ENCODE measurements around the gene KIF14.
"Not testable (repeated sequence)": the region's sequence is repeated elsewhere in the genome, so short reads cannot be mapped to it uniquely, and the experiment has no call there.

KIF14 gene

DNA sequence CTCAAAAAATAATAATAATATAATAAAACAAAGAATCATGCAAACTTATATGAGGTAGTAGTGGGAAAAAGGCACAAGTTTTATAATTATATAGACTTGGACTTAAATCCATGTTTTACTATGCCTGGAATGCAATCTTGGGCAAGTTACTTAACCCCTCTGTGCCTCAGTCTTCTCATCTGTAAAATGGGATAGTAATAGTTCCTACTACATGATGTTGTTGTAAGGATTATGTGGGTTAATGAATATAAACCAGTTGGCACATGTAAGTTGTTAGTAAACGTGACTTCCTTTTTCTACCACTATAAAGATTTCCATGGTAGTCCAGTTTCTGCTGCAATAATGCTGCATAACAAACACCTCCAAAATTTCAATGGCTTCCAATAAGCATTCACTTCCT is 10.8 kb upstream of the KIF14 start:
- no peak for DNase-seq (ENCODE audit: low read depth in 2 of 2)

- DNase-seq (ENCODE audit: low read depth in 2 of 2): not testable (repeated sequence)
Measured at GRCh38 chr1:200630515-200630899, 10.0 kb upstream of the KIF14 start.

GRCh38 chr1:200629876-200630514 is 9.4 kb upstream of the KIF14 start:
- no peak for DNase-seq (ENCODE audit: low read depth in 2 of 2)

GRCh38 chr1:200628223-200628881 is 7.8 kb upstream of the KIF14 start:
- peak in 1 of 2 donors; percentile 9 for DNase-seq (ENCODE audit: low read depth in 2 of 2)

DNA sequence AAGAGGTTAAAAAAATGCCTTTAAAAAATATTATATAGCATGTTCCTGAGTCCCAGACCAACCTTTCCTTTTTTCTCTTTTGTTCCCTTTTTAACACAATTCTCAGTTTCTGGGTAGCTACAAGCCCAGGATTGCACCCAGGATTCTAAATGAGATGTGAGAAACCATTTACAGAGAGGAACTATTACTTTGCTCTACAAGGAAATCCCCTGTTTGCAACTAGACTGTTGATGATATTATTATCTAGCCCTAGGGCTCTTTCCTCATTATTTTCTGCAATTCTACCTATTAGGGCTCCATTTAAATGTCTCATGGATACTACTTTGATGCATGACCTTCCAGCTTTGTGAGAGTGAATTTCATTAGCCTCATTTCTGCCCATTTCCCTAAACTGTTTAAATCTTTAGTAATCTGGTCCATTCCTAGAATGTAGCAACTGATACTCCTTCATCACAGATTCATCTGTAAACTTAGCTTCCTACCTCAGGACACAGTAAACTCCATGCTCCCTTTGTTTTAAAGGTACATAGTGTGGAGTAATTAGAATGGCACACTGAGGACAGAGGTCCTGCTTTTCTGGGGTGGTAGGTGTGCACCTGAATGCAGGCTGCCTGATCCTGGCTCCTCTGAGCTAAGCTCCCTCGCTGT is 7.1 kb upstream of the KIF14 start:
- DNase-seq (ENCODE audit: low read depth in 2 of 2): no peak

- DNase-seq (ENCODE audit: low read depth in 2 of 2): no peak
Measured at GRCh38 chr1:200626853-200627534, 6.4 kb upstream of the KIF14 start.

DNA sequence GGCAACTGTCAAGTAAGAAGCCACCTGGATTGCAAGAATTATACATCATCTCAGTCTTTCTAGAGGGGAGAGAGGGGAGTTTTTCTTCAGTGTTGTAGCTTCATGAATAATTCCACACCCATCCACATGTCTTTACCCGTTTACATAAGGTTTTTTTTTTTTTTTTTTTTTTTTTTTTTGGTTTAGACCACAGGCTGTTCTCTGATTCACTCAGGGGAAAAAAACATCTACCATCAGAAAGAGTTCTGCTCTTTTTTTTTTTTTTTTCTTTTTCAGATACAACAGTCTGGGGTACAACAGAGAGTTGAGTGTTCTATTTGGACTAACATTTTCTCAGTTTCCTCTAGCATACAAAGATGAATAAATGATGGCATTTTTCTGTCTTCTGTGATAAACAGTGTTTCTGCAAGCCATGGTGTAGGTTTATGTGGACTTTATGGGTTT is 4.9 kb upstream of the KIF14 start:
- DNase-seq (ENCODE audit: low read depth in 2 of 2): no peak

DNA sequence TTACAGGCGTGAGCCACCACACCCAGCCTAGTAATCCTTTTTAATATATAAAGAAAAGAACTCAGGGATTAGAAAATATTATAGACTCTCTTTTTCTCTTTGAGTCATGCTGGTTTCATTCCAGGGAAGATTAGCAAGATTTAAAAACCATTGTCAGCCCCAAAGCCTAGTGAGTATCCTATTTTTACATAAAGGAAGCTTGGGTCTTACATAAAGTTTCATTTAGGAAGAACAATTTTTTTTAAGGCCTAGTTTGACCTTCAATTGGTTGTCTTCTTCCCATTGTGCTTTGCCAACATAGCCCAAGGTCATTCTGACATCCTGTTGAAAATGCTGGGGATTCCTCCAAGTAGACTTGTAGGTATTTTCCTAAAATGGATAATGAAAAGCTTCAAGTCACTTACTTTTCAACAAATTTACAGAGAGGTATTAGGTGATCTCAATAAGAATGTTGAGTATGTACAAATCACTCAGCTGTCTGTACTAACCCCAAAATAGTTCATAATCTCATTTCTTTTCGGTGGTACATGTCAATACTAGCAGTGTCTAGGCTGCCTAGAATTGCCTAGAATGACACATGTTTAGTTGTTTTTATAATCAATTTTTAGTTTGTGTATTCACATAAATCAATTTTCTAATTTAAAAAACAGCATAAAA is 4.3 kb upstream of the KIF14 start:
- no peak for DNase-seq (ENCODE audit: low read depth in 2 of 2)

DNA sequence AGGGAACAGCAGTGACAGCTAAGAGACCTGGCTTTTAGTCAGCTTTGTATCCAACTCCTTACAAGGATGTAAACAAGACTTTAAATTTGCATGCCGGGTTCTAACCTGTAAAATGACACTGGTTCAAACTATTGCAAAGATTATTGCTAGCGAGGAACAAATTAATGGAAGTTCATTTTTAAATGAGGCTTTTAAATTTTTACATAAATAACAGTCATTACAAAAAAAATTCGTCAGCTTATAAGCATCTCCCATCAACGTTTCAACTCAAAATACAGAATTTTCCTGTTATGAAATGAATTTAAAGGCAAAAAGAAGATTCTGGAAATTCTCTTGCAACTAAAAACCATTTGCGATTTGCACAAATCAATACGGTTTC is 668 bp downstream of the KIF14 start:
- no peak for DNase-seq (ENCODE audit: low read depth in 2 of 2)

- DNase-seq (ENCODE audit: low read depth in 2 of 2): no peak
Measured at GRCh38 chr1:200610846-200611245, 9.7 kb downstream of the KIF14 start.

GRCh38 chr1:200602632-200603031 is 17.9 kb downstream of the KIF14 start:
- no peak for DNase-seq (ENCODE audit: low read depth in 2 of 2)

DNA sequence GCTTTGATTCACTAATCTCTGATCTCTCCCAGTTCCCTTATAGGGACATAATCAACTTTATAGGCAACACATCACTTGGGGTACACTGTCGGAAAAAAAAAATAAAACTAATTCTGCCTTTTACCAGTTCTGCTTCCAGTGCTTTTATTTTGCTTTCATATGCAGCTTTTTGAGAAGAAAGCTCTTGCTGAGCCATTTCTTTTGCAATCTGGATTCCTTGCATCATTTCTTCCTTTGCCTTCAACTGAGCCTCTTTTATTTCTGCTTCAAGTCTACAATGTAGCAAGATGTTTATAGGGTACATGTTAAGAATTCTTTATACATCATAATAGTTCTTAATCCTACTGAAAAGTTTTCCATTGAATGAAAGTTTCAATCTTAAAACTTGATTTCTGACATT is 30.6 kb downstream of the KIF14 start:
- DNase-seq (ENCODE audit: low read depth in 2 of 2): no peak

DNA sequence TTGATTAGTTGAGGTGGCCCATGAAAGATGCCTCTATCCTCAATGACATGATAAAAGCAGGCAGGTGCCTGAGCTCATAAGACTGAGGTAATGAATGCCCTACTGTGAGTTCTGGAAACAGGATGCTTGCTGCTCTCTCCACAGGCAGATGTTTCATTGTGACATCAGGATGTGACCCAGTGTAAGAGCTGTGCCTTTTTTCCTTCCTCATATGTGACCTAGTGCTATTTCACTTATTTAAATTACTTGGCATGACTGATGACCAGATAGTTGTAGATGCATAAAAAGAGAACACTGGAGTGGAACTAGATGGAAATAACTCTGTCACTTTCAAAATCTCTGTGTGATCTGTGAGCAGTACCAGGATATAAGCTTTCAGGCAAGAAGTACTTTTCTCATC is 31.9 kb downstream of the KIF14 start:
- DNase-seq (ENCODE audit: low read depth in 2 of 2): no peak

DNA sequence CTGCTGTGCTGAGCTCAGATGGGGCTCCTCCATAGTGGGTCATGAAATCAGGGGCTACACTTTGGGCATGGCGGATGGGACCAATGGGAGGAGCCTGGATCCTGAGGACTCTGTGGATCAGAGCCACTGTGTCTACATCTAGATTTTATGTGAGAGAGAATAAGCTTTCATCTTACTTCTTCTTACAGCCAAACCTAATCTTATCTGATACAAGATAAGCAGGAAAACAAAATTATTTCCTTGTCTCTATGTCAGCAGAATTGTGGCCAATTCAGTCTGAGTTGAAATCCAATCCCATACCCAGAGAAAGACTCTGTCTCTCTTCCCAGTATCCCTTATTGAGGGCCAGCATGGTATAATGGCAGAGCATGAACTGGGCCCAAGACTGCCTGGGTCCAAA is 56.2 kb downstream of the KIF14 start:
- no peak for DNase-seq (ENCODE audit: low read depth in 2 of 2)

GRCh38 chr1:200561856-200562214 is 58.7 kb downstream of the KIF14 start:
- no peak for DNase-seq (ENCODE audit: low read depth in 2 of 2)

DNA sequence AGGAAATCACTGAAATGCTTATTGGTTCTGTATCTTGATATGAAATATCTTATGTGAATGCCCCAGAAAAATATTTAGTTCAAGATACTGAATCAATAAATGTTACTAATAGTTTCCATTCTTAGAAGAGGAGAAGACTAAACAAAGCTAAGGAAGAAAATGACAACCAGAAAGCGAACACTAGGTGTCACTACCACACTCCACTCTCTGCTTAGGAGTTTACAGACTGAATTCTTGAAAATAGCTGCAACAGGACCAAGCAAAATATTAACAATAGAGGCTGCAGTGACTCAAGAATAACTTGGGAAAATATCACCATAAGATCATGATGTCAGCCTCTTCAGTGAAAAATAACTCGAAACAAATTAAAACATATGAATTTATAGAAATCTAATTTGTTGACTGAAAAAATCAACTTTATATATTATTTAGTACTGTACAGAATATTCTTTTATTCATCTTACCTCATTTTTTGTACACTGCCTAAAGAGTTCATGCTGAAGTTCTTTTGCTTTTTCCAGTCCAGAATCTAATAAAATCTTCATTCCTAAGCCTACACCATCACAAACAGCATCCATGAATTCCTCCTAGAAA is 61.6 kb downstream of the KIF14 start:
- no peak for DNase-seq (ENCODE audit: low read depth in 2 of 2)

DNA sequence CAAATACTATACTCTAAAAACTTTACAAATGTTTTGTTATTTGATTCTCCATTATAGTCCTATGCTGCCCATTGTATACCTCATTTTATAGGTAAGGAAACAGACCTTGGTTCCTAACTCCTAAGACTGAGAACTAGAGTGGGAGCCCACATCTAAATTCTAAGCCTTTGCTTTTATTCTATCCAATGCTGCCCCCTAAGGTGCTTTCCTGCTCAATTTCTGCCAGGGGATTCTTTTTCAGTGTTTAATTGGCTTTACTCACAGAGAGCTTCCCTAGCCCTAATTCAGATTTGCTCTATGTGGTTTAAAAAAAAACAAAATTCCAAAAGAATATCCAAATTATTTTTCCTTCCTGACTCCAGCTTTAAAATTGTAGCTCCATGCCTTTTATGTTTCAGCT is 64.5 kb downstream of the KIF14 start:
- DNase-seq (ENCODE audit: low read depth in 2 of 2): no peak

GRCh38 chr1:200552737-200553136 is 67.8 kb downstream of the KIF14 start:
- not testable (repeated sequence) for DNase-seq (ENCODE audit: low read depth in 2 of 2)

DNA sequence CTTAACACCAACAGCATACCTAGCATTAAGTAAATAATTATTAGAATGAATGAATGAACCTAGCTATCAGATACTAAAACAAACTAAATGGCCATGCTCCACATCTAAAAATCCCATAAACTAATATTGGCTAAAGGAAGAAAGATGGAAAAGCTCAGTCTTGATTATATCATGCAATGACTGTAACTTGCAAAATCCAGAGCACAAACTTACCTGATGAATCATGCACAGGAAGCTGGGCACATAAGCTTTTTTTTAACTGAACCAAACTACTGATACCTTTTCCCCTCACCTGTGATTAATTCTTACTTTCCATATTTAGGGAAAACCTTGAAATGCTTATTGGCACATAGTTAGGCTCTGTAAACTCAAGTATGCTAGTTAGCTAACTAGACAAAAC is 70.2 kb downstream of the KIF14 start:
- no peak for DNase-seq (ENCODE audit: low read depth in 2 of 2)

DNA sequence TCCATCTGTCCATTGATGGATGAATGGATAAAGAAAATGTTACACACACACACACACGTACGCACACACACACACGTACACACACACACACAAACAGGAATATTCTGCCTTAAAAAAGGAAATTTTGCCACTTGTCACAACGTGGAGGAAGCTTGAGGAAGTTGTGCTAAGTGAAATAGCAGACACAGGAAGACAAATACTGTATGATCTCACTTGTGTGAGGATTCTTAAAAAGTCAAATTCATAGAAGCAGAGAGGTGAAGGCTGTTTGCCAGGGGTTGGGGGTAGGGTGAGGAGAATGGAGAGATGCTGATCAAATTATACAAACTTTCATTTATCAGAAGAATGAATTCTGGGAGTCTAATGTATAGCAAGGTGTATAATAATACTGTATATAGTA is 73.2 kb downstream of the KIF14 start:
- DNase-seq (ENCODE audit: low read depth in 2 of 2): no peak

GRCh38 chr1:200546577-200546976 is 74.0 kb downstream of the KIF14 start:
- no peak for DNase-seq (ENCODE audit: low read depth in 2 of 2)

DNA sequence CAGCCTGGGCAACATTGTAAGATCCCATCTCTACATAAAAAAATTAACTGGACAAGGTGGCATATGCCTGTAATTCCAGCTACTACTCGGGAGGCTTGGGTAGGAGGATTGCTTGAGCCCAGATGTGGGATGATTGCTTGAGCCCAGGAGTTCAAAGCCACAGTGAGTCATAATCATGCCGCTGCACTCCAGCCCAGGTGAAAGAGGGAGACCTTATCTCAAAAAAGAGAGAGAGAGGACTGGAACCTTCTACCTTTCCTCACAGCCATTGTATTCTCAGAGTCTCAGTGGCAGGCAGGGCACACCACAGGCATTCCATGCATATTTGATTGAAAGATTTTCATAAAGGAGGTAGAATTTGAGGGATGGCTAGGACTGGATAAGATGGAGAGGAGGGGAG is 78.4 kb downstream of the KIF14 start:
- no peak for DNase-seq (ENCODE audit: low read depth in 2 of 2)

Measured in stimulated activated CD4-positive, alpha-beta T cell treated with anti-CD3 and anti-CD28 coated beads, Interleukin-1b, Interleukin-23, amount 100 ng/mL, for 4 hours (primary cell).